IPS-11a (cell line): Measurements from ENCODE around the gene ABITRAM.
"Not testable (repeated sequence)": the region's sequence is repeated elsewhere in the genome, so short reads cannot be mapped to it uniquely, and the experiment has no call there.

ENCODE experiments used
- H3K4me3 ChIP-seq: one replicate; pipeline ENCODE4 v1.5.1; 2013; ENCODE audit warnings: low read depth, low read length, control low read depth

The ABITRAM gene, protein sequence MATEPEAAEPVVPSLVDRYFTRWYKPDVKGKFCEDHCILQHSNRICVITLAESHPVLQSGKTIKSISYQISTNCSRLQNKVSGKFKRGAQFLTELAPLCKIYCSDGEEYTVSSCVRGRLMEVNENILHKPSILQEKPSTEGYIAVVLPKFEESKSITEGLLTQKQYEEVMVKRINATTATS

DNA sequence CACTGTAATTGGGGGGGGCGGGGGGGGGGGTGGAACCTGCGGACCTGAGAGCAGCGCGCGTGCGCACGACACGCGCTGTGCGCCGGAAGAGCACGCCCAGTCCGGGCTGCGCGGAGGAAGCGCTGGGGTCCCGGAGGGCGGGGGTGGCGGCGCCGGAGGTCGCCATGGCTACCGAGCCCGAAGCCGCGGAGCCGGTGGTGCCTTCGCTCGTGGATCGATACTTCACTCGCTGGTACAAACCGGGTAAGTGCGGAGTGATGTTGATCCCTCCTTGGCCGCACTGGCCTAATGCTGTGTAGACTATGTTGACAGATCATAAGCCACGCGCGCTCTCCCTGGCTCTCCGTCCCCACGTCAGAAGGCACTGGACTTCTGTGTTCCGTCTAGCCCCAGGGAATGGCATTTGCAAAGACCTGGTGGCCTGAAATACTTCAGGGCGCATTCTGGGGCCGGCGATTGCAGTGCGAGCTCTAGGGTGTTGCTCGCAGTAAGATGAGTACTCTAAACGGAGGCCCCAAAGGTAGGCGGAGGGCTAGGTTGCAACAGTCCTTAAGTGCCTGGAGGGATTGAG is at the start of gene ABITRAM:
Gene ABITRAM (plus strand): TSS at position 78 of the 571 bp plus-strand sequence. CDS start 87 bp downstream, at position 165.
- H3K4me3 ChIP-seq, result peak within 1 kb of the TSS; percentile 99

DNA sequence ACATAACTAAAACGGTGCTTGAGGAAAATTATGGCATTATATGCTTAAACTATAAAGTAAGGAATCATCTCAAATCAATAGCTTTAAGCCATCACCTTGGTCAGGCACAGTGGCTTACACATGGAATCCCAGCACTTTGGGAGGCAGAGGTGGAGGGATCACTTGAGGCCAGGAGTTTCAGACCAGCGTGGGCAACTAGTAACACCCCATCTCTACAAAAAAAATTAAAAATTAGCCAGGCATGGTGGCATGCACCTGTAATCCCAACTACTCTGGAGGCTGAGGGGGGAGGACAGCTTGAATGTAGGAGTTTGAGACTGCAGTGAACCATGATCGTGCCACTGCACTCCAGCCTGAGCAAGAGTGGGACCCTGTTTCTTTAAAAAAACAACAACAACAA is 49.5 kb upstream of the ABITRAM start:
- H3K4me3 ChIP-seq, result no peak overlapping the region

DNA sequence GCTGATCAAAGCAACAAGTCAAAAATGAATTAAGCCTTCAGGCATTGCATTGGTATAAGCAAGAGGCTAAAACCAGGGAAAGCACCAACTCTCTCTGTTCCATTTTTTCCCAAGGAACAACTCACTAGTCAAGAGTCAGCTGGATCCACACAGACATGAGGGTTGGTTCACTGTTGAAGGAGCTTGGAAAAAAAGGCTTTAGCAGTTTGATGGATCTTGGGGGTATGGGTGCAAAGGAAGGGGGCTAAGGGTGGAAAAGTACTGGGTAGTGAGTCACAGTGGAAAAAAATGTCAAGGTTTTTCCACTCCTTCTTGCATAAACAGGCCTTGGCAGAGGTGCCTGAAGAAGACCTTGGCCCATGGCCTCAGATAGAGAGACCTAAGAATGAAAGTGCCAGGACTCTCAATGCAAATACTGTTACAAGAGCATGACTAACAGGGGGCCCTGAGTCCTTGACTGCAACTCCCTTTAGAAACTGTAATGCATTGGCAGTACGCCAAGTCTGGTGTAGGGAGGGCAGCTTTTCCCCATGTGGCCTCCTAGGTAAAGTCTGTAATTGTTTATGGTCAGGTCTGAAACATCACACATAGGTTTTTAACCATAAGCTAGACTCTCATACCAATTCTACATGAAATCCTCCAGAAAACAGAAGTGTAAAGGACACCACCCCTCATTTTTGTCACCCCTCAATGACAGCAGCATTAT is 48.4 kb upstream of the ABITRAM start:
- H3K4me3 ChIP-seq, result no peak overlapping the region

DNA sequence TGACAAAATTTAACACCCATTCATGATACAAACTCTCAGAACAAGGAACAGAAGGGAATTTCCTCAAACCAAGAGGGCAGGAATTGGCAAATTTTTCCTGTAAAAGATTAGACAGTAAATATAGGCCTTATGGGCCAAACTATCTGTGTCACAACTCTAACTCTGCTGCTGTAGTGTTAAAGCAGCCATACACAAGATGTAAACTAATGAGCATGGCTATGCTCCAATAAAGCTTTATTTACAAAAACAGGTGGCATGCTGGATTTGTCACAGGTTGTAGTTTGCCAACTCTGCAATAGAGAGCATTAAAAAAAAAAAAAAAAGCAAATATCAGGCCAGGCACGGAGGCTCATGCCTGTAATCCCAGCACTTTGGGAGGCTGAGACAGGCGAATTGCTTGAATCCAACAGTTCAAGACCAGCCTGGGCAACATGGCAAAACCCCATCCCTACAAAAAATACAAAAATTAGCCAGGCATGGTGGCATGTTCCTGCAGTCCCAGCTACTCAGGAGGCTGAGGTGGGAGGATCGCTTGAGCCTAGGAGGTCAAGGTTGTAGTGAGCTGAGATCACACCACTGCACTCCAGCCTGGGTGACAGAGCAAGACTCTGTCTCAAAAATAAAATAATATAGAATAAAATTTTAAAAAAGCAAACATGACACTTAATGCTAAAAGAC is 47.5 kb upstream of the ABITRAM start:
- H3K4me3 ChIP-seq, result not testable (repeated sequence)

DNA sequence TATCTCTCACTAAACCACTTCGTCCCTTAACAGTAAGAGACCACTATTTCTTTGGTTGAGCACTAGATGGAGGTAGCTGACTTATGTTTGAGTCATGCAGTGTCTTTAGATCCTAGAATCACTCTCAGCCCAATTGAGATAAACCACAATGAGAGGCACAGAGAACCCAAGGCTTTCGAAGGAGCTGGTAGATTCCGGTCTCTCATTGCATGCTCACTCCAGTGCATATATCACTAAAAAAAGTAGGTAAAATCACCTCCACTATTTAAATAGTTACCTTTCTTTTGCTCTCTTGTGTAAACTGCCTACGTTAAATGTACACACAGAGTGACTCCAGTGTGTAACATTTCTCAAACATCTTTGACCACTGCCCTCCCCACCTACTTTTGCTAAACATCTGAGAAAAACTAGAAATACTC is 44.5 kb upstream of the ABITRAM start:
- no peak overlapping the region for H3K4me3 ChIP-seq

DNA sequence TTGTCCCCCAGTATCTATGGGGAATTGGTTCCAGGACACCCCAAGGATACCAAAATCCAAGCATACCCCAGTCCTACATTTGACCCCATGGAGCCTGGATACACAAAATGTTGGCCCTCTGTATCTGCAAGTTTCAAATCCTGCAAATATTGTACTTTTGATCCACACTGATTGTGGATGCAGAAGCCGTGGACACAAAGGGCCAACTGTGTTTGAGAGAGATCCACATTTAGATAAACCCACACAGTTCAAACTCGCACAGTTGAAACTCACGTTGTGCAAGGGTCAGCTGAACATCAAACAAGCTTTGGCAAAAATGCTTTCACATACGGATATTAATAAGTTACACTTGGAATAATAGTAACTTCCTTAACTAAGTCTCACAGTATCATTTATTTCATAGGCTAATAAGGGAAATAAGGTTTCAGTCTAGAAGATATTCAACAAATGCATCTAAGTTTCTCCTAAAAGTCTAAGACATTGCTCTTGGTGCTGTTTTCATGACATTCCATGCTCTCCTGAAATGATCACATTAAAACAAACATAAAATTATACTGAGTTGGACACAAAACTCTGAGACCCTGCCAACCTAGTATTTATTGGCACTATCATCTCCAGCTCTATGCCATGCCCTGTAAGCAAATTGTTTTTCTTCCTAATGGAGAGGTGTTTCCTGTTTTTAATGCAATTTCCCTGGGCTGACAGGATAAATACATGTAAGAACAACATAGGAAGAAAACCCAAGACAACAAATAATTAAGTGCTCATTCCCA is 39.8 kb upstream of the ABITRAM start:
- no peak overlapping the region for H3K4me3 ChIP-seq

DNA sequence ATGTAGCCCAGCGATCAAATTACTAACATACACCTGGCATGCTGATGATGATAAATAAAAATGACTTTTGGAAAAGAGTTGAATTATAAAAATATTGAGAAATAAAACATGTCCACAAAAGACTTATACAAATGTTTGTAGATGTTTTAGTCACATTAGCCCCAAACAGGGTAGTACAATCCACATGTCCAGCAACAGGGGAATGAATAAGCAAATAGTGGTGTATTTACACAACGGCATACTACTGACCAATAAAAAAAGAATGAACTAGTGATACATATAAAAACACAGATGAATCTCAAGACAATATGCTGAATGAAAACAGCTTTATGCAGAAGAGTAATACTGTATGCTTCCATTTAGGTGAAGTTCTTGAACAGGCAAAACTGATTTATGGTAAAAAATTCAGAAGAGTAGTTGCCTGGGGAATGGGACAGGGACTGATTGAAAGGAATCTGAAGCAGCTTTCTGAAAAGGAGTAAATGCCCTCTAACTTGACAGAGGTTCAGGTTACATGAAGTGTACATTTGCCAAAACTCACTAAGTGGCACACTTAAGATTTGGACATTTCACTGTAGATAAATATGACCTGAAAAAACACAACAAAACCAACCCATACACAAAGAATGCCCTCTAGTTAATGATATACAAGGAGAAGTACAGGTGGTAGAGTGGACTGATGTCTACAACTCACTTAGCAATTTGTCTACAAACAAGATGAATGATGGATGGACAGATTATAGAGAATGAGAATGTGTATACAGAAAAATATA is 36.7 kb upstream of the ABITRAM start:
- no peak overlapping the region for H3K4me3 ChIP-seq

DNA sequence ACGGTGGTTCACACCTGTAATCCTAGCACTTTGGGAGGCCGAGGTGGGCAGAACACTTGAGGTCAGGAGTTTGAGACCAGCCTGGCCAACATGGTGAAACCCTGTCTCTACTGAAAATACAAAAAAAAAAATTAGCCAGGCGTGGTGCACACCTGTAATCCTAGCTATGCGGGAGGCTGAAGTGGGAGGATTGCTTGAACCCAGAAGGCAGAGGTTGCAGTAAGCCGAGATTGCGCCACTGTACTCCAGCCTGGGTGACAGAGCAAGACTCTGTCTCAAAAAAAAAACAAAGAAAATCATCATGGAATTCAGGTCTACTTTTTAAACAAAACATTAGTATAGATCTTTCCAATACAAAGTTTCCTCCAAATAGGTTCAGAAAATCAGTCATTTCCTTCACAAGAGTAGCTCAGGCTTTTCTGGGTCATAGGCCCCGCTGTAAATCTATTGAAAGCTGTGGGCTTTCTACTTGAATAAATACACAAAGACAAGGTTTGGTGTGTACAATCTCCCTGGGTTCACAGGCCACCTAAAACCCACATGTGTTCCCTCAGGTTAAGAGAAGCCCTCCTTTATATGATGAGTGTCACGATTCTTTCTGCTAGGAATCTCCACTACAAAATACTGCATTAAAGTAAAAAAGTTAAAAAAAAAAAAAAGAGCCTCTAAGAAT is 35.0 kb upstream of the ABITRAM start:
- H3K4me3 ChIP-seq, result not testable (repeated sequence)

DNA sequence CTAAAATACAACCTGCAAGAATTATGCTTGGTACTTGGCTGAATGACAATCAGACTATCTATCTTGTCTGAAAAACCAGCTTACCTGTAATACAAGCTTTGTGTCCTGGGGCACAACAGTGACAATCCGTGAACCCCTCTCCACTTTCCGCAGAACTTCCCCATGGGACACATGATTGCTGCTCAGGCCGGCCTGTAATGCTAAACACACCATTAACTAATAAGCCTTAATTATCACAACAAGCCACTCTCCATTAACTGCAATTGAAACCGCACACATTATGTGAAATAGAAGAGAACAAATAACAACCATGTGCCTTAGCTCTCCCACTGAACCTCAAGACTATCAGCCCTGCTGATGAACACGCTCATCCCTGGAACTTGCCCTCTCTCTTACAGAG is 34.0 kb upstream of the ABITRAM start:
- H3K4me3 ChIP-seq, result no peak overlapping the region

DNA sequence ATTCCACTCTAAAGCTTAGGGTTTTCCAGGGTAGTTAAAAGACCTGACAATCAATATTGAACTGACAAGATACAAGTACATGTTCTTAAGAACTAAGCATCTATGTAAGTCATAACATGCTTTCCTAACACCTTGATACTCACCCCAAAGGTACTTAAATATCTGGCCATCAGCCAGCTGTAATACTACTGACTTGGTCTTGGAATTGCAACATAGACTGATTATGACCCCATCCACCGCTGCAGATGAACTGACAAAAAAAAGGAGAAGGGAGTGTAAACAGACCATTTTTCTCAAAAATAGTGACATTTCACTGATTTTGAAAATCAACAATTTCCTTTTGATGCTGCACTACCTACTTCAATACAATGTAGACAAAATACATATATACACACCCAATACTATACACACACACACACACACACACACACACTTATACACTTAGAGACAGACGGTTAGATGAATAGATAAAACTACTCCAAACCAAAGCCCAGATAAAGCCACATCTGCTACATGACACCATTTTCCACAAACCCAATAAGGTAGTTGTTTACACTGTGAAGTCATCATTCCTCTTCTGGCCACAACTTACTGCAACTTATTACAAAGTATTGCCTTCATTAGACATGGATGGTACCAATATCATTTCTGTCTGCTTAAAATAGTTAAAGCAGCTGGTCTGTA is 30.6 kb upstream of the ABITRAM start:
- H3K4me3 ChIP-seq, result no peak overlapping the region

DNA sequence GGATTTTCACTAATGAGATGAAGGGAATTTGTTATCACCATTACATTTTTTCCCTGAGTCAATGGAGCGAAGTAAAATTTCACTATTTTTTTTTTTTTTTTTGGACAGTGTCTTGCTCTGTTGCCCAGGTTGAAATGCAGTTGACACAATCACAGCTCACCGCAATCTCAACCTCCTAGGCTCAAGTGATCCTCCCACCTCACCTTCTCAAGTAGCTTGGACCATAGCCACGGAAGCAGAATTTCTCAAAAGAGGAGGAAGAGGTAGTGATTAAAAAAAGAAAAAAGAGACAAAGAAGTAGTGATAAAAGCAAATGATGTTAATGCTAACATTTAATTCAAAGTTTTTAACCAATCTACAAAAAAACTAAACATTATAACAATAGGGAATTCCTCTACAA is 30.0 kb upstream of the ABITRAM start:
- H3K4me3 ChIP-seq, result no peak overlapping the region

DNA sequence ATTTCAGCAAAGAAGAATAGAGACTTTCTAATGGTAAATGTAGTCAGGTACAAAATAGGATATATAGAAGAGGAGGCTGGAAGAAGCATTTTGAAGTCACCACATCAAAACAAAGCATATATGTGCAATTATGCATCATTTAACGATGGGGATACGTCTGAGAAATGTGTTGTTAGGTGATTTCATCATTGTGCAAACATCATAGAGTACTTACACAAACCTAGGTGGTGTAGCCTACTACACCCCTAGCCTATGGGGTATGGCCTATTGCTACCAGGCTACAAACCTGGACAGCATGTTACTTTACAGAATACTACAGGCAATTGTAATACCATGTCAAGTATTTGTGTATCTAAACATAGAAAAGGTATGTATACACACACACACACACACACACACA is 28.7 kb upstream of the ABITRAM start:
- no peak overlapping the region for H3K4me3 ChIP-seq

DNA sequence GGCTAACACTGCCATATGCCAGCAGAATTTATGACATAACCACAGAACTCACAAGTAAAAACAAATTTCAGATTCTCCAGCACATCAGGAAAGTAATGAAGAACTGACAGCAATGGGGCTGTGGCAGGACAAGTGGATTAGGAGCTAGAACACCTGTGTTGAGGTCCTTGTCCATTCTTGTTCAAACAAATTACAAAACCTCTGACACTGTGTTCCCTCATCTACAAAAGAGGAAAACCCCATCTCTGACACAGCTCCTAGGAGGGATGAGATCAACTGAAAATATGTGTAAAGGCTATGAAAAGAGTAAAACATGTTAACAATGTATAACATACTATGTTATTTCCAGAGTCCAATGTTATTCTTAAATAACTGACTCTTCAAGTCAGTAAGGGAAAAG is 23.8 kb upstream of the ABITRAM start:
- no peak overlapping the region for H3K4me3 ChIP-seq

DNA sequence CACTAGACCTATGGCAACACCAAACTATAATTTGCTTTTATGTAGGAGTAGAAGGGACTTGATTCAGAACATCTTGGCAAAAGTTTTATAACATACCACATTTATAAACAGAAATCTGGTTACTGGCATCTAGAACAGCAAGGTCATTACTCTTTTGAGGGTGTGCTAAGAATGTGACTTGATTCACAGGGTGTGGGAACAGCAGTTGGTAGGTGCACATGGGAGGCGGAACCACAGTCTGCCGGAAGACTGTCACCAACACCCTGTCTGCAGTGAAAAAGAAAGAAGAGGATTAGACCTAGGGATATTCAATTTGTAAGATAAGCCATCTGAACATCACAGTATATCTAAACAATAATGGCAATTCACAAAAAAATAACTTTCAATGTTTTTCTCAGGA is 23.3 kb upstream of the ABITRAM start:
- no peak overlapping the region for H3K4me3 ChIP-seq

DNA sequence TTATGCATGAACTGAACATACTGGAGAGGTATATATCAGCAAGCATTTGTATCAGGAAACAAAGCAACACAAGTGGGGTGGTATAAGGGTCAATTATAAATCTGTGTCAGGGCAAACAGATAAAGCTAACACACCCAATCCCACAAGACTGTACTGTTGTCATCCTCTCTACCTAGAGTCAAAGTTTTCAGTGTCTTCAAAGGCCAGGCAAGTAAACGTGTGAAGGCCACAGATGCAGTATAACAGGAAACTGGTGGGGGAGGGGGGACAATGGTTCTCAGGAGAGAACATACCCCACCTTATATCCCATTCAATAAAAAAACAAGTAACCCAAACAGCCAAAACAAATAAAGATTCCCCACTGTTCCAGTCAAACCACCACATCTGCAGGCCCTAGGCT is 22.4 kb upstream of the ABITRAM start:
- H3K4me3 ChIP-seq, result no peak overlapping the region

DNA sequence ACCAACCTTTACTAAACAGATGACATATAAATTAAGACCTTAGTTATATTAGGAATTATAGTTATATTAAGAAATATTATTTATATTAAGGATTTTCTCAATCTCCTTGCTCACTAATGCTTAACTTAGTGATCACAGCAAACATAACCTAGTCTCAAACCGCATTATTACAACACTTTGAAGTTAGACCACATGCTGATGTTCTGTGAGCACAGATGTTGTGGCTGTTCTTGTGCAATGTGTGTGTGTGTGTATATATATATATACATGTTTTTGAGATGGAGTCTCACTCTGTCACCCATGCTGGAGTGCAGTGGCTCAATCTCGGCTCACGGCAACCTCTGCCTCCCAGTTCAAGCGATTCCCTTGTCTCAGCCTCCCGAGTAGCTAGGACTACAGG is 20.8 kb upstream of the ABITRAM start:
- no peak overlapping the region for H3K4me3 ChIP-seq

DNA sequence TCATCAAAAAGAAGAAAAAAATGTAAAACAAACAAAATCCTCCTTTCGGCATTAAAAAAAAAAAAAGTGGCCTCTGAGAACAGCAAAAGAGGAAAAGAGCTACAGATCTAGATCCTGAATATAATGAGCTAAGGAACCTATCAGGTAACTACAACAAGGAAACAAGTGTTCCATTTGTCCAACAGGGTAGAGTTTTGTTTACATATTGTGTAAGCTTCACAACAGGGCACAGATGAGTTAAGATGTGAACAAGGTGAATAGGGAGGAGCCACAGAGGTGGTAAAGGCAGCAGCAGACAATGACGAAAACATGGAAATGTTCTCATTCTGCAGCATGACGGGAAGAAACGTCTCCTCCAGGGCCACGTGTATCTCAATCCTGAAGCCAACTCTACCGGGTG is 14.7 kb upstream of the ABITRAM start:
- no peak overlapping the region for H3K4me3 ChIP-seq

DNA sequence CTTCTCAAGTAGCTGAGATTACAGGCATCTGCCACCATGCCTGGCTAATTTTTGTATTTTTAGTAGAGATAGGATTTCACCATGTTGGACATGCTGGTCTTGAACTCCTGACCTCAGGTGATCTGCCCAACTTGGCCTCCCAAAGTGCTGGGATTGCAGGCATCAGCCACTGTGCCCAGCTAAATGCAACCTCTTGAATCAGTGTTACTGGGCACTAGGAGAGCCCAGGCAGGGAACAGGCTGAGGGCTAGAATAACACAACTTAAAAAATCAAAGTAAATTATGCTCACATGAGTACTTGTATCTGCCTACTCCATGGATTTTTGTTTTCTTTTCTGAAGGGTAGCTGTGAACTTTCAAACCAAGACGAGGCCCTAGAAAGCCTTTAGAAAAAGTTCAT is 13.8 kb upstream of the ABITRAM start:
- H3K4me3 ChIP-seq, result not testable (repeated sequence)

DNA sequence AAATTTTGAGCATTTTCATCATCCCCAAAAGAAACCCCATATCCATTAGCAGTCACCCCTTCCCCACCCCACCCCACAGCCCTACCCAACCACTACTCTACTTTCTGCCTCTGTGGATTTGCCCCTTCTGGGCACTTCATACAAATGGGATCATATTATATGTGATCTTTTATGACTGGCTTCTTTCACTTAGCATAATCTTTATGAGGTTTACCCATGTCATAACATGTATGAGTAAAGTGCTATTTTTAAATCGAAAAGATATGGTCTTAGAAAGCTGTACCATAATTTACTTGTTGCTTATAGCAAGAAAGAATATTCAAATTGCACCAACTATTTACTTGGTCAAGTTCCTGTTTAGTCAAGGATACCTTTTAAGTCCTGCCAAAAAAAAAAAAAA is 13.0 kb upstream of the ABITRAM start:
- no peak overlapping the region for H3K4me3 ChIP-seq
